NCI-H526 (cell line): ENCODE measurements around the gene RGN.
"Not testable (repeated sequence)": the region's sequence is repeated elsewhere in the genome, so short reads cannot be mapped to it uniquely, and the experiment has no call there.

Experiments
- DNase-seq, 2 experiments: peaks; one replicate each; lab custom pipeline; 2025; lab: John Stamatoyannopoulos, UW

The RGN gene

GRCh38 chrX:47078129-47079043, at the start of gene RGN:
TSS of gene RGN (plus strand) at chrX:47078443. CDS start at chrX:47081145, 2,702 bp downstream.
- DNase-seq: peak in 1 of 2 experiments; percentile 17

GRCh38 chrX:47030339-47030738, 47.9 kb upstream of the RGN start:
- peak; percentile 47 to 79 for DNase-seq

GRCh38 chrX:47047989-47048388, 30.3 kb upstream of the RGN start:
- DNase-seq: no peak

- no peak for DNase-seq
Observed at GRCh38 chrX:47059142-47059874, 18.9 kb upstream of the RGN start.

GRCh38 chrX:47060708-47061107, 17.5 kb upstream of the RGN start:
- no peak for DNase-seq

GRCh38 chrX:47061238-47061919, 16.9 kb upstream of the RGN start:
- DNase-seq: no peak

- no peak for DNase-seq
Observed at GRCh38 chrX:47063179-47063578, 15.1 kb upstream of the RGN start.

GRCh38 chrX:47068214-47068613, 10.0 kb upstream of the RGN start:
- DNase-seq: no peak

GRCh38 chrX:47068720-47069119, 9.5 kb upstream of the RGN start:
- no peak for DNase-seq

GRCh38 chrX:47080215-47080914, 2.1 kb downstream of the RGN start:
- no peak for DNase-seq

GRCh38 chrX:47080915-47081236, 2.6 kb downstream of the RGN start:
- DNase-seq: no peak

GRCh38 chrX:47091149-47091775, 13.0 kb downstream of the RGN start:
- no peak for DNase-seq

- DNase-seq: peak; percentile 16 to 55
Observed at GRCh38 chrX:47093248-47093647, 15.0 kb downstream of the RGN start.

GRCh38 chrX:47093860-47094259, 15.6 kb downstream of the RGN start:
- no peak for DNase-seq

GRCh38 chrX:47097018-47097417, 18.8 kb downstream of the RGN start:
- no peak for DNase-seq

- no peak for DNase-seq
Observed at GRCh38 chrX:47098338-47099094, 20.3 kb downstream of the RGN start.

- no peak for DNase-seq
Observed at GRCh38 chrX:47101206-47101605, 23.0 kb downstream of the RGN start.

GRCh38 chrX:47110936-47111615, 32.8 kb downstream of the RGN start:
- not testable (repeated sequence) for DNase-seq

GRCh38 chrX:47112316-47112954, 34.2 kb downstream of the RGN start:
- no peak for DNase-seq
